Lower leg skin (tissue), 3 donors: Measurements from ENCODE around the gene UGT2B7.

Experiments
- POLR2A ChIP-seq, 2 donors: fragments of 450-650 bp; IDR thresholded peaks; one replicate each; pipeline ENCODE4 v1.6.1; 2016 to 2017; ENCODE audit warnings: antibody characterized with exemption in 2 of 2, mild to moderate bottlenecking in 1 of 2, moderate library complexity in 1 of 2
- TF ChIP-seq, protein P1 (sequence below), 3 donors: fragments of 450-650 bp; IDR thresholded peaks; one replicate each; pipeline ENCODE4 v1.5.1; 2016; ENCODE audit warnings: antibody characterized with exemption in 3 of 3, mild to moderate bottlenecking in 3 of 3, moderate library complexity in 2 of 3

GRCh38 chr4:69115851-69116213 lies 19.6 kb downstream of the UGT2B7 start:
- no peak for TF ChIP-seq POLR2A (IDR thresholded peaks at IDR 0.05)
- TF ChIP-seq, protein P1, sequence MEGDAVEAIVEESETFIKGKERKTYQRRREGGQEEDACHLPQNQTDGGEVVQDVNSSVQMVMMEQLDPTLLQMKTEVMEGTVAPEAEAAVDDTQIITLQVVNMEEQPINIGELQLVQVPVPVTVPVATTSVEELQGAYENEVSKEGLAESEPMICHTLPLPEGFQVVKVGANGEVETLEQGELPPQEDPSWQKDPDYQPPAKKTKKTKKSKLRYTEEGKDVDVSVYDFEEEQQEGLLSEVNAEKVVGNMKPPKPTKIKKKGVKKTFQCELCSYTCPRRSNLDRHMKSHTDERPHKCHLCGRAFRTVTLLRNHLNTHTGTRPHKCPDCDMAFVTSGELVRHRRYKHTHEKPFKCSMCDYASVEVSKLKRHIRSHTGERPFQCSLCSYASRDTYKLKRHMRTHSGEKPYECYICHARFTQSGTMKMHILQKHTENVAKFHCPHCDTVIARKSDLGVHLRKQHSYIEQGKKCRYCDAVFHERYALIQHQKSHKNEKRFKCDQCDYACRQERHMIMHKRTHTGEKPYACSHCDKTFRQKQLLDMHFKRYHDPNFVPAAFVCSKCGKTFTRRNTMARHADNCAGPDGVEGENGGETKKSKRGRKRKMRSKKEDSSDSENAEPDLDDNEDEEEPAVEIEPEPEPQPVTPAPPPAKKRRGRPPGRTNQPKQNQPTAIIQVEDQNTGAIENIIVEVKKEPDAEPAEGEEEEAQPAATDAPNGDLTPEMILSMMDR (IDR thresholded peaks at IDR 0.05) = no peak
